Activated T-helper 17 cell treated with anti-CD3 and anti-CD28 coated beads, Interleukin-2, amount 50 U/mL, for 72 hours (primary cell): ENCODE results near the gene TOP3B. TPM values are rescaled to one million over a fixed set of nuclear protein-coding genes. Genes with fewer than 3 reads are reported as not detected.

ENCODE experiments used
- ATAC-seq: fragments of 150-1000 bp; cut with Tn5 transposase; replicated peaks from 2 replicates; pipeline ENCODE4 v1.10.0; 2021; ENCODE audit warnings: mild to moderate bottlenecking, moderate library complexity
- H3K27ac Mint-ChIP-seq: one replicate; pipeline ENCODE4 v1.8.0; 2022; ENCODE audit warnings: mixed read lengths
- H3K27me3 Mint-ChIP-seq: one replicate; pipeline ENCODE4 v1.8.0; 2022; ENCODE audit warnings: mixed read lengths
- H3K36me3 Mint-ChIP-seq: one replicate; pipeline ENCODE4 v1.8.0; 2022; ENCODE audit warnings: low read depth, mild to moderate bottlenecking, mixed read lengths
- H3K4me1 Mint-ChIP-seq: one replicate; pipeline ENCODE4 v1.8.0; 2022; ENCODE audit warnings: mixed read lengths
- H3K4me3 Mint-ChIP-seq: one replicate; pipeline ENCODE4 v1.8.0; 2022; ENCODE audit warnings: mild to moderate bottlenecking, mixed read lengths
- H3K9me3 Mint-ChIP-seq: one replicate; pipeline ENCODE4 v1.8.0; 2022; ENCODE audit warnings: mixed read lengths
- total RNA-seq, 2 donors: library from RNA; stranded (reverse); gene quantifications; one replicate each; pipeline ENCODE4 v1.2.3, GENCODE V29; 2022

Gene TOP3B
- total RNA-seq, 2 donors from 2014 or later: 34.6 to 42.3 TPM

DNA sequence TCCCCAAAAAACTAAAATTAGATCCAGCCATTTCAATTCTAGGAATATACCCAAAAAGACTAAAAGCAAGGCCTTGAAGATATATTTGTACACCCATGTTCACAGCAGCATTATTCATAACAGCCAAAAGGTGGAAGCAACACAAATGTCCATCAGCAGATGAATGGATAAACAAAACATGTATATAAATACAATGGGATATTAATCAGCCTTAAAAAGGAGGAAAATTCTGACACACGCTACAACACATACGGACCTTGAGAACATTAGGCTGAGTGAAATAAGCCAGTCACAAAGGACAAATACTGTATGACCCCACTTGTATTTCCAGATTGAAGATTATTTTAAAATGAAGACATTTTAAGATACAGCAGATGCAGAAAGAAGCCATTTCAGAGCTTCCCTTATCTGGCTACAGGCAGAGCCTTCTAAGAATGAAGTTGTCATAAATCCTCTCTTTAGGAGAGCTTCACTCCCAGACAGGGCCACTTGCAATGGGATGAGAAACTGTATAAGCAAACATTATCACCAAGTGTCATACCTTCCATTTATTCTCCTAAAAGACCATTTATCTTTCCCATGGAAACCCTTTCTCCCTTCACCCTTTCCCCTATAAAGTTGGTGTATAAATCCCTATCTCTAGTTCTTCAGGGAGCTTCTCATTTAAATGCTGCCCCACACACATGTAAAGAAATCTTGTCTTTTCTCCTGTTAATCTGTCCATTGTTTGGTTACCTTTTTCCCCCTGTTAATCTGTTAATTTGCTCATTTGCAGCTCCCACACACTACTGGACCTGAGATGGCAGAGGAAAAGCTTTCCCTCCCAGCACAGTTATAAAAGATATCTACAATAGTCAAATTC lies 19.3 kb upstream of the TOP3B start:
- no peak overlapping the region for H3K4me3 Mint-ChIP-seq
- peaks cover 7% of the 10 kb centered on the region for H3K27me3 Mint-ChIP-seq
- no peak overlapping the region for H3K27ac Mint-ChIP-seq
- ATAC-seq: no peak
- H3K36me3 Mint-ChIP-seq: no peaks in the 10 kb centered on the region
- H3K9me3 Mint-ChIP-seq: no peaks in the 10 kb centered on the region
- no peaks in the 10 kb centered on the region for H3K4me1 Mint-ChIP-seq

DNA sequence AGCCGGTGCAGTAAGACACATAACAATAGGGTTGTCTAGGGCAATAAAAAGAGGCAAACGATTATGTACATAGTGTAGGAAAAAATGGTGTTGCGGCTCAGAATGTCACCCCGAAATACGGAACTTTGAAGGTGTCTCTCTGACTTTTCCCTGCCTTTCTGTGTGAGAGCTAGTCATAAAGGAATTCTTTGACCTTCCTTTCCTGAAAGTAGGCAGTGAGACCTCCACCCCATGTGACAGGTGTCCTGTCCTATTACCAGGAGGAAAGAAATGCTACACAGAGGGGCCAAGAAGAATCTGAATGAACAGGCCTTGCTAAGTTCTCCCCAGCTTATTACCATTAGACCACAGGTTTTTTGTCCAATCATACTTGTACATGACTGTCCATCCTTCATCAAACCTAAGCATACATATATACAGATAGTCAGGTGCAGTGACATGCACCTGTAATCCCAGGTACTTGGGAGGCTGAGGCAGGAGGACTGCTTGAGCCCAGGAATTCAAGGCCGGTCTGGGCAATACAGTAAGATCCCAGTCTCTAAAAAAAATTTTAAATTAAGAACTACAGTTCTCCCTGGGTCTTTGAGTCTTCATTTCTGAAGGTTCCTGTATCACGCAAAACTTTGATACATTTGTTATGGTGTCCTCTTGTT lies 16.1 kb upstream of the TOP3B start:
- Mint-ChIP-seq H3K27me3 (peaks cover 10% of the 10 kb centered on the region), H3K36me3 (no peaks in the 10 kb centered on the region), H3K9me3 (no peaks in the 10 kb centered on the region), H3K4me3 (no peak overlapping the region), H3K27ac (no peak overlapping the region), H3K4me1 (no peaks in the 10 kb centered on the region)
- no peak for ATAC-seq

DNA sequence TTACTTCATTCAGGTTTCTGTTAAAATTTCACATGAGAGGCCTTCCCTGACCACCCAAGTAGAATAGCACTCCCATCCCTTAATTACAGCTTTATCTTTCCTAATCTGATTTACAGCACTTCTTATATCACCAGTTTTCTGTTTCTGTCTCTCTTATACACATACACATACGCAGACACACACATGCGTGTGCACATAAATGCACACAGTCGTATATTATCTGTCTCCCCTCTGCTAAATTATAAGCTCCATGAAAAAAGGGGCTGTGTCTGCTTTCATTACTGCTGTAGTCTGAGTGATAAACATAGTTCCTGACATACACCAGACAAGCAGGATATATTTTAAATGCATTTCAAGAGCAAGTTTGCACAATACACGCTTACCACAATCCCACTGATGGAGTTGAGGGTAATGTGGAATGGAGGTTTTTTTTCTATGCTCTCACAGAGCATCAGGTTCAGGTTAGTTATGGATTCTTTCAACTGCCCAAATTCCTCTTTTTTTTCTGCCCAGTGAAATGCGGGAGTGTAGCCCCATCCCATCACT lies 13.7 kb upstream of the TOP3B start:
- no peaks in the 10 kb centered on the region for H3K9me3 Mint-ChIP-seq
- H3K4me1 Mint-ChIP-seq: no peaks in the 10 kb centered on the region
- no peaks in the 10 kb centered on the region for H3K36me3 Mint-ChIP-seq
- ATAC-seq: no peak
- peaks cover 10% of the 10 kb centered on the region for H3K27me3 Mint-ChIP-seq
- H3K4me3 Mint-ChIP-seq: no peak overlapping the region
- H3K27ac Mint-ChIP-seq: no peak overlapping the region

DNA sequence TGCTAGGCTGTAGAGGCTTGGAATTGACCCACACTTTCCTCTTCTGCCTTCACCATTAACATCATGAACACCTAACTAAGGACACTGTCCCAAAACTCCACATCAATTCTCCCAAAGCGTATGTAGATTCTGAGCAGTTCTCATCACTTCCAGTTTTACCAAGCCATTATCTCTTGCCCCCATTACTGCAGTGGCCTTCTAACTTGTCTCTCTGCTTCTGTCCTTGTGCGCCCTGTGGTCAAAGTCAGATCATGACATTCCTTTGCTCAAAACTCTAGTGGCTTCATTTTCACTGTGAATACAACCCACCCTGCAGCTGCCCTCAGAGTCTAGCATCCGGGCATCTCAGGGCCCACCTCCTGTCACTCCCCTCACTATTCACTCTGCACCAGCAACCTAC lies 13.1 kb upstream of the TOP3B start:
- Mint-ChIP-seq H3K27me3 (peaks cover 7% of the 10 kb centered on the region), H3K4me1 (no peaks in the 10 kb centered on the region), H3K36me3 (no peaks in the 10 kb centered on the region), H3K27ac (no peak overlapping the region), H3K9me3 (no peaks in the 10 kb centered on the region), H3K4me3 (no peak overlapping the region)
- no peak for ATAC-seq

DNA sequence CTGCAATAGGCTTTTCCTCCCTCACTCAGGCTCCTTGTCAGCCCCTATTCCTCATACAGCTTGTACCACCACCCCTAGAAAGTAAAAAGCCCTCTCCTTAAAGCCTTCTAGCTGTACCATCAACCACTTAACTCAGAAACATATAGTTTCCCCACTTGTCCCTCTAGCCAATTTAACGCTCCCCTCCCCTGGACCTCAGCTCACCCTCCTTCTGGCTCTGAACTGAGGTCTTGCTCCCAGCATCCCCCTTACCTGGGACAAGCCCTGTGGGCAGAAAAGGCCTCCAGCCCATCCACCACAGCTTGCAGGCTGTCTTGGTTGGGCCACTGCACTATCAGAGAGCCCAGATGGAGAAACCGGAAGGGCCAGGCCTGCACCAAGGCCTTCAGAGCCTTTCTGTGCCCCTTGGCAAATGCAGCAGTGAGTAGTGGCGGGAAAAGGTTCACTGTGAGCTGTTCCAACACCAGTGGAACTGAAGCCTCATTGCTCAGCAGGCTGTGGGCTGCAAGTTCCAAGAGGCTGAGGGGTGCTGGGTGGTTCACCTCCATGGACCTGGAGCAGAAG lies 12.4 kb upstream of the TOP3B start:
- H3K27ac Mint-ChIP-seq: no peak overlapping the region
- H3K27me3 Mint-ChIP-seq: peaks cover 7% of the 10 kb centered on the region
- H3K4me3 Mint-ChIP-seq: no peak overlapping the region
- no peaks in the 10 kb centered on the region for H3K4me1 Mint-ChIP-seq
- ATAC-seq: no peak
- H3K9me3 Mint-ChIP-seq: no peaks in the 10 kb centered on the region
- H3K36me3 Mint-ChIP-seq: no peaks in the 10 kb centered on the region

DNA sequence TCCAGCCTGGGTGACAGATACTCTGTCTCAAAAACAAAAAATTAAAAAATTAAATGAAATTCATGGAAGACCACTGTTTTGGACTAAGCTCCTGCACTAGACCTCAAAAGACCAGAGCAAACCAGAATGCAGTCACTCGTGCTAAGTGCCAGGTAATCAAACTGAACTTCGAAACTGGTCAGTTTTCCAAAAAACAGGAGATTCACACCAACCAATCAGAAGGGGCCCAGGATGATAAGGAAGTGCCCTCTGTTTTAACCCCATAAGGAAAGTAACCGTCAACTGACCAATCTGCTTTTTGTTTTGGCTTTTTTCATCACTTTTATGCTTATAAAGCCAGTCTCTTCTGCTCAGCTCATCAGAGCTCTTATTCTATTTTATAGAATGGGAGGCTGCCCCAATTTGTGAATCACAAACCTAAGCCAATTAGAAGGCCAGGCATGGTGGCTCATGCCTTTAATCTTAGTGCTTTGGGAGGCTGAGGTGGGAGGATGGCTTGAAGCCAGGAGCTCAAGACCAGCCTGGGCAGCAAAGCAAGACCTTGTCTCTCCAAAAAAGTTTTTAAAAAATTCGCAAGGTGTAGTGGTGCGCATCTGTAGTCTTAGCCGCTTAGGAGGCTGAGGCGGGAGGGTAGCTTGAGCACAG lies 10.1 kb upstream of the TOP3B start:
- no peak for ATAC-seq
- H3K4me1 Mint-ChIP-seq: no peaks in the 10 kb centered on the region
- peaks cover 7% of the 10 kb centered on the region for H3K27me3 Mint-ChIP-seq
- H3K36me3 Mint-ChIP-seq: no peaks in the 10 kb centered on the region
- no peak overlapping the region for H3K27ac Mint-ChIP-seq
- no peak overlapping the region for H3K4me3 Mint-ChIP-seq
- no peaks in the 10 kb centered on the region for H3K9me3 Mint-ChIP-seq

DNA sequence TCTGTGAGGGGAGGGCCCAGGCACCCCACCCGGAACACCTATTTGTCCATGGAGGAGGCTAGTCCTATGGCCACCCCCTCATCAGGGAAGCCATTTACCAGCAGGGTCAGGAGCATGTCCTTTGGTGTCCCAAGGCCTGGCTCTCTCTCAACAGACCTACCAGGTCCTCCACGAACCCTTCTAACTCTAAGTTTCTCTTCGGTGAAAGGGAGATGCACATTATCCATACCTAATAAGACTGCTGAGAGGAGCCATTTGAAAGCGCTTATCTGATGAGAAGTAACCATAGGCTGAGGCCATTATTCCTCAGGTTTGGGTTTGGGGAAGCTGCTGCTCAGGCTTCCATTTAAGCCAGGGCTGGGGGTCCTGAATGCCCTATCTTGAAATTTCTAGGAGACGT lies 9.2 kb upstream of the TOP3B start:
- Mint-ChIP-seq H3K4me3 (no peak overlapping the region), H3K4me1 (no peaks in the 10 kb centered on the region), H3K27ac (no peak overlapping the region), H3K36me3 (no peaks in the 10 kb centered on the region), H3K9me3 (no peaks in the 10 kb centered on the region), H3K27me3 (peaks cover 7% of the 10 kb centered on the region)
- ATAC-seq: no peak

DNA sequence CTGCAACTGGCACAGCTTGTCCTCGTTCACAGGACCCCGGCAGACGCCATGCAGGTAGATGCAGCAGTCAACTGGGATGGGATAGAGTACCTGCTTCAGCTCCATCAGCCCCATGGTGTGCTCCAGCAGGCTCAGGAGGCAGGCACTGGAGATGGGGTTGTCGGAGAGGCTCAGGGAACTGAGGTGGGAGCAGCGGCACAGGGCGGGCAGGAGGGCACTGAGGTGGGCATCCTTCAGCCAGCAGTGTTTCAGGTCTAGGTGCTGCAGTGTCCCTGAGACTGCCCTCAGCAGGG lies 8.7 kb upstream of the TOP3B start:
- no peaks in the 10 kb centered on the region for H3K36me3 Mint-ChIP-seq
- ATAC-seq: no peak
- H3K9me3 Mint-ChIP-seq: no peaks in the 10 kb centered on the region
- H3K27ac Mint-ChIP-seq: no peak overlapping the region
- peaks cover 7% of the 10 kb centered on the region for H3K27me3 Mint-ChIP-seq
- no peak overlapping the region for H3K4me3 Mint-ChIP-seq
- no peaks in the 10 kb centered on the region for H3K4me1 Mint-ChIP-seq

DNA sequence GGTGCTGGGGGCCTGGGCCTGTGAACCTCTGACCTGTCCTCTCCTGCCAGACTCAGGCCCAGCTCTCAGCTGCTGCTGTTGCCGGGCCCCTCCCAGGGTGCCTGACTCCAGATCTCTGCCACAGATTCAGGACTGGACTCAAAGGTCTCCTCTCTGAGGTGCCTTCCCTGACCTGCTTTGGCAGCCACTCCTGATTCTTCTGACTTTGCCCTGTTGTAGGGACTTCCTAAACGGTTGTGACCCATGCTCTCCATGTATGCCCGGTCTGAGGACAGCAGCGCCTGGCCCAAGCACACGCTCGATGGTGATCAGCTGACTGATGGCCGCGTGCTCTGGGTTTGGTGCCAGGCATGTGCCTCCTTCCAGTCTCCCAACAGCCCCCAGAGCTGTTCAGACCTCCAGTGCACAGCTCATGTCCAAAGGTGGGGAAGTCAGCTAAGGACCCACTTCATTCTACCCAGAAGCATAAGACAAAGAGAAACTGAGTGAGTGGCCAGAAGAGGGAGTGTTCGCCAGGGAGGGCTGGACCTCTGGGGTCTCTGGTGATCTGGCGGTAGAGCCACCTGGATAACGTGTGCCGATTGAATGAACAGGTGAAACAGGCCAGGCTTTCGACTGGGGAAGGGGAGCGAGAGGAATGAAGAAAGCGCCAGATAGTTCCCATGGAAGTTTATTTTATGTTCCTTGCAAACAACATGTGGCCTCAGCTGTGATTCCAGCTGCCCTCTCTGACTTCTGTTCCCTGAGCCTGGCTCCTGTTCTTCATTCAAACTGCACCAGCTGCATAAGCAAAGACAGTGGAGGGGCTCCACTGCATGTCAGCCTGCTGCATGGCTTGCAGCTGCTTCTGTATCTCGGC lies 8.1 kb upstream of the TOP3B start:
- Mint-ChIP-seq H3K4me1 (no peaks in the 10 kb centered on the region), H3K4me3 (no peak overlapping the region), H3K27me3 (peaks cover 7% of the 10 kb centered on the region), H3K36me3 (no peaks in the 10 kb centered on the region), H3K27ac (no peak overlapping the region), H3K9me3 (no peaks in the 10 kb centered on the region)
- no peak for ATAC-seq

DNA sequence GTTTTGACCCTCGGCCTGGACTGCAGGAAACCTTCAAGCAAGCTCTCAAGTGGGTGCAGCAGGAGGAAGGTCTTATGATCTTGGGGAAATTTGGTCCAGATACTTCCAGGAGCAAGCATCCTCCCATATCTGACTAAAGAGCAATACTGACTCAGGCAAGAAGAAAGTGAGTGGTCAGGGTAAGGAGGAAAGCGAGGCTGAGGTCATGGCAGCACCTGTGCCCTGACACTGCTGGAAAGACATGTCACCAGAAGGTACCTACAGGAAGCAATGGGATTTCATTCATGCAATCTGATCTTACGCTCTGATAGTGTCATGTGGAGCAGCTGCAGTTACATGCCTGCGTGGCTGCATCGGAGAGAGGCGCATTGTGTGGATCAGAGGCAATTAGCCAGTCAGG lies 6.5 kb upstream of the TOP3B start:
- Mint-ChIP-seq H3K27ac (no peak overlapping the region), H3K27me3 (peaks cover 7% of the 10 kb centered on the region), H3K4me1 (no peaks in the 10 kb centered on the region), H3K36me3 (no peaks in the 10 kb centered on the region), H3K9me3 (no peaks in the 10 kb centered on the region), H3K4me3 (no peak overlapping the region)
- ATAC-seq: no peak

DNA sequence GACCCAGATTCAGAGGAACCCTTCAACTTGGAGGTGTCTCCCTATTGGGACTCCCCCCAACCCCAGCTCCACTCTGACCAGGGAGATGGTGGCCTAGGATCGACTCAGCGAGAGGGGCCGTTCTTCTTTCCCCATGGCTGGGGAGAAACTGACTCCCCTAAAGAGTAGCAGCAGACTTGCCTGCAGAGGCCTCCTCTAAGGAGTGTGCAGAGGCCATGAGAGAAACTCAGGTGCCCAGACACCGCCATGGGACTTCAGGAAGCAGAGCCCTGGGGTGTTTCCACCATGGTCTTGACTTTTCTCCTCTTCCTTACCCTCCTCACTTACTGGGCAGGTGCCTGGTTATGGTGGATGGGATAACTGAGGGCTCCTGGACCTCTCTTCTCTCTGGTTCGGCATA lies 2.6 kb upstream of the TOP3B start:
- Mint-ChIP-seq H3K9me3 (no peaks in the 10 kb centered on the region), H3K27me3 (no peaks in the 10 kb centered on the region), H3K4me3 (no peak overlapping the region), H3K4me1 (no peaks in the 10 kb centered on the region), H3K36me3 (no peaks in the 10 kb centered on the region), H3K27ac (no peak overlapping the region)
- ATAC-seq: no peak

DNA sequence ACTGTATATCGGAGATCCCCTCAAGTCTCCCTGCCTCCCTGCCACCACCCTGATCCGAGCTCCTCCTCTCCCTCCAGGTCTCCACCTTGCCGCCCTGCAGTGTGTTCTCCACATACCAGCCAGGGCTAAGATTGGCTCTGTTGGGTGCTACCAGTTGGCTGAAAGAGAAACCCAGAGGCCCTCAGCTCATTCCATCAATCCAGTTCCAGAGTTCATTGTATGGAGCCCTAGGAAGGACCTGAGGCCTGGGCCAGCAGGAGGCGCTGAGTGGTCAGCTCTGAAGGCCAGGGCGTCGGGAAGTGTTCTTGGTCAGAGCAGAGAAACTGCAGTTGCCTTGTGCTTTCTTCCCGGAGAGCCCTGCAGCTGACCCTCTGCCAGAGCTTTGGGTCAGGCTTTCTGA lies 2.2 kb upstream of the TOP3B start:
- H3K27me3 Mint-ChIP-seq: no peaks in the 10 kb centered on the region
- H3K4me1 Mint-ChIP-seq: no peaks in the 10 kb centered on the region
- peak overlapping the region; percentile 42 for H3K27ac Mint-ChIP-seq

DNA sequence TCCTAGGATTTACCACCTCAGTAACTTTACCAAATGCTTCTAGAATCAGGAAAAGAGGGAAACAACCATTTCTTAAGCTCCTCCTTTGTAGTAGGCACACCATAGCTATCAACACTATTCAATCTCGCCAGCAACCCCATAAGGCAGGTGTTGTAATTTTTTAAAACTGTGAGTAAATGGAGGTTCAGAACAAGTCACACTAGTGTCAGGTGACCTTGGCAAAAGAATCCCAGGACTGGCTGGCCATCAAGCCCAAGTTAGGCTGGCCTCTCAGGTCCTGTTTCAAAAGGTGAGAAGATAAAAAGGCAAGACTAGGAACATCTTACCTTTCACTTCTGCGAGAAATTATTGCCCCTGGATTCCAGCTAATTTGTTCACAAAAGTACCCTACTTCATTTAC lies 713 bp downstream of the TOP3B start:
- no peak for ATAC-seq
- no peaks in the 10 kb centered on the region for H3K27me3 Mint-ChIP-seq
- peaks cover 8% of the 10 kb centered on the region for H3K4me1 Mint-ChIP-seq
- peaks cover 8% of the 10 kb centered on the region for H3K36me3 Mint-ChIP-seq
- H3K9me3 Mint-ChIP-seq: no peaks in the 10 kb centered on the region
- H3K4me3 Mint-ChIP-seq: peak overlapping the region; percentile 89
- peak overlapping the region; percentile 88 for H3K27ac Mint-ChIP-seq

More for the DNA sequence above, 2.2 kb upstream of the TOP3B start:
- H3K36me3 Mint-ChIP-seq: no peaks in the 10 kb centered on the region
- no peak for ATAC-seq
- no peaks in the 10 kb centered on the region for H3K9me3 Mint-ChIP-seq
- no peak overlapping the region for H3K4me3 Mint-ChIP-seq

DNA sequence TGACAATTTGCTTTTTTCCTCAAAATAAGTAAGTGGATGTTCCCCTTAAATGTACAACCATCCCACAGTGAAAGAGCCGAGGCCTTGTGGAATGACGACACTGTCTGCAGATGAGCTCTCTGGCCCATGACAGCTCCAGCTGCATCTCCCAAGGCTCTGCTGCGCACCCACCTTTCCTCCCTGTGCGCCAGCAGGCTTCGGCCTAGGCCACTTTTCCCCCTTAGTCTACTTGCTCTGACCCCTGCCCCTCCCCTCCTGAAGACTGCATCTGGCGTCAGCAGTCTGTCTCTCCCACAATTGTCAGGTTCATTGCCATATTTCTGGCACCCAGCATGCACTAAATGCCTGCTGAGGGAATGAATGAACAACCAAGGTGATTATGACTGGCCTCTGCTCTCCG lies 2.0 kb downstream of the TOP3B start:
- Mint-ChIP-seq H3K4me1 (peaks cover 9% of the 10 kb centered on the region), H3K4me3 (no peak overlapping the region), H3K36me3 (peaks cover 20% of the 10 kb centered on the region), H3K27ac (no peak overlapping the region), H3K27me3 (no peaks in the 10 kb centered on the region), H3K9me3 (no peaks in the 10 kb centered on the region)
- ATAC-seq: no peak
